ENCODE measurements around the gene SBF1.

SBF1 gene

DNA sequence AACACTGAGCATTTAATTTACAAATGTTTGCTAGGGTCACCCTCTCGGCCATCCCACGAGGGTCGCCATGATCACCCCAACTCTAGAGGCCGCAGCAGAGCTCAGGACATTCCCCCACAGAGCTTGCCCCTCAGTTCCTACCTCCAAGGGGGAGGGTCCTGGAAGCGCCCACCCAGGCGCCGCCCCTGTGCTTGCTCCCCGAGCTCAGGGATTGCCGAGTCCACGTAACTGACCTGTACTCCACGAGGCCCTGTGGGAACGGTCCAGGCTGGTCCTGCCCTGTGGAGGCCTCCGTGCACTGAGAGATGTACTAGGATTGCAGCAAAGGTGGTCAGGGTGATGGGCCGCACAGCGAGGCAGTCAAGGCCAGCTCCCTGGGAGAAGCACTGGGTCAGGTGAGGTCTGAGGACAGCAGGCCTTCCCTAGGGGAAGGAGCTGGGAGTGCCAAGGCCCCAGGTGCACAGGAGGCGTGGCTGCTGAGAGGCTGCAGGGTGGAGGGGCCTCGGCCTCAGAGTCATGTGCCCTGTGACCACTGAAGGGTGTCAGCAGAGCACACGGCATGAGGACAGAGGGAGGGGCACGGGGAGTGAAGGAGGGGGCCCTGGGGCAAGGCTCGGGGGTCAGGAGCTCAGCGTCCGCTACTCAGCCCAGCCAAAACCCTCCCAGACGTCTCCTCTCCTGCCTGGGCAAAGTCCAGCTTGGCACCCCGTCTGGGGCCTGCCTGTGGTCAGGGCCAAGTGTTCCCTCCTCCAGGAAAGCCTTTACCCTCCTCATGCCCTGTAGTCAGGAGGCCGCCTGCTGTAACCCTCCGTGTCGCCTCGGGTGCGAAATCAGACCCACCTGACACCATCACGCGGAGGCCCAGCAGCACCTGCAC is 9.4 kb upstream of the SBF1 start:
- DNase-seq, result no peak

GRCh38 chr22:50483556-50483955 is 8.7 kb upstream of the SBF1 start:
- DNase-seq, result no peak

DNA sequence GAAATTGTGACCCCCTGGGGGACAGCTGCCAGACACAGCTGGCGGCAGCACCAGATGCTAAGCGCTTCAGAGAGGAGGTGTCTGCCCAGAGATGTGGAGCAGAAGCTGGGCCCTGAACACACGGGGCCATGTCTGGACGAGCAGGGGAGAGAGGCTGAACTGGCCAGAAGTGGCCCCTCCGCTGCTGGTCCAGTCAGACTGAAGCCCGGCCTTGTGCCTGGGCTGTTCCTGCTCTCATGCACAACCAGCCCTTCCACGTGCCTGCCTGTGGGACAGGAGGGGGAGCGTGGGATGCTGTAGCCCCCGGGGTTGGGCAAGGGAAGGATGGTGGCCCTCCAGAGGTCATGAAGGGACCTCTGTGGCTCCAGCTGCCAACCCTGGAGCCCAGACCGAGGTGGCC is 8.3 kb upstream of the SBF1 start:
- DNase-seq, result no peak

- DNase-seq, result no peak
Measured at GRCh38 chr22:50482107-50483074, 7.6 kb upstream of the SBF1 start.

GRCh38 chr22:50481440-50482106 is 6.7 kb upstream of the SBF1 start, which contains the start of gene ADM2:
TSS of gene ADM2 (plus strand) at chr22:50481543. CDS start at chr22:50481848, 305 bp downstream.
- DNase-seq, result no peak

DNA sequence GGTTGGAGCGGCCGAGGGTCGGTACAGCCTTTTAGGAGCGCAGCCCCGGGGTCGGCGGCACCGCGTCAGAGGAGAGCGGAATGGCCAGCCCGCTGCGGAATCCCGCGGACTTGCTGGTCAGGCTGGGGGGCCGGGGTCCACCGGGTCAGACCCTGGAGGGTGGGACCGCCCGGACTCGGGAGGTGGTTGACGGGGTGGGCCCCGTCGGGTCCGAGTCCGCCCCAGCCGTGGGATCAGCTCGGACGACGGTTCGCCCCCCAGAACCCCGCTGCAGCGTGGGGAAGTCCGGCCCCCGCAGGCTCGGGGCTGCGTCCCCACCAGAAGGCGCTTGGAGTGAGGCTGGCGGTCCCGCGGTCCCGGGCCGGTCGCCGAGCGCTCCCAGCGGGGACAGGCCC is 6.2 kb upstream of the SBF1 start:
- DNase-seq, result no peak

- no peak for DNase-seq
Measured at GRCh38 chr22:50479721-50480120, 4.9 kb upstream of the SBF1 start.

DNA sequence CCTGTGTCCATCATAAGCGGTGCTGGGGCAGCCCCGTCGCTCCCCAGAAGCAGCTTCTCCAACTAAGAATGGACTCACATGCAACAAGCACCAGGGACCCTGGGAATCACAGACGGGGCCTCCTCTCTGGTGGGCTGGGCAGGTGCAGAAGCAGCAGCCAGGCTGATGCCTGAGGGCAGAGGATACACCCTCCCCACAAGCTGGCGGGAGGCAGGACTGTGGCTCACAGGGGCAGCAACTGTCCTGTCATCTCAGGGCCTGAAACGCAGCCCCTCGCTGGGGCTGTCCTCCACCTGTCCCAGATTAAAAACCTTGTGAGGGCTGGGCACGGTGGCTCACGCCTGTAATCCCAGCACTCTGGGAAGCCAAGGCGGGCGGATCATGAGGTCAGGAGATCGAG is 3.1 kb upstream of the SBF1 start:
- no peak for DNase-seq

- DNase-seq, result no peak
Measured at GRCh38 chr22:50476868-50477267, 2.0 kb upstream of the SBF1 start.

DNA sequence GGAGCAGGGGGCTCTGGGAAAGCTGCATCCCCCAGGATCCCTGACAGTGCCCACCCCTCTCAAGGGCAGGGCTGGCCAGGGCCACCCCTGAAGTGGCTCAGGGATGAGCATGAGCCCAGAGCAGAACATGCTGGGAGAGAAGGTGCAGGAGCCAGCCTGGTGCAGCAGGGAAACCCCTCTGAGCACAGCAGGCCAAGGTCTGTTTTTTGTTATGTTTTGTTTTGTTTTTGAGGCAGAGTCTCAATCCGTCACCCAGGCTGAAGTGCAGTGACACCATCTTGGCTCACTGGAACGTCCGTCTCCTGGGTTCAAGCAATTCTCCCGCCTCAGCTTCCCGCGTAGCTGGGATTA is 792 bp upstream of the SBF1 start:
- no peak for DNase-seq

DNA sequence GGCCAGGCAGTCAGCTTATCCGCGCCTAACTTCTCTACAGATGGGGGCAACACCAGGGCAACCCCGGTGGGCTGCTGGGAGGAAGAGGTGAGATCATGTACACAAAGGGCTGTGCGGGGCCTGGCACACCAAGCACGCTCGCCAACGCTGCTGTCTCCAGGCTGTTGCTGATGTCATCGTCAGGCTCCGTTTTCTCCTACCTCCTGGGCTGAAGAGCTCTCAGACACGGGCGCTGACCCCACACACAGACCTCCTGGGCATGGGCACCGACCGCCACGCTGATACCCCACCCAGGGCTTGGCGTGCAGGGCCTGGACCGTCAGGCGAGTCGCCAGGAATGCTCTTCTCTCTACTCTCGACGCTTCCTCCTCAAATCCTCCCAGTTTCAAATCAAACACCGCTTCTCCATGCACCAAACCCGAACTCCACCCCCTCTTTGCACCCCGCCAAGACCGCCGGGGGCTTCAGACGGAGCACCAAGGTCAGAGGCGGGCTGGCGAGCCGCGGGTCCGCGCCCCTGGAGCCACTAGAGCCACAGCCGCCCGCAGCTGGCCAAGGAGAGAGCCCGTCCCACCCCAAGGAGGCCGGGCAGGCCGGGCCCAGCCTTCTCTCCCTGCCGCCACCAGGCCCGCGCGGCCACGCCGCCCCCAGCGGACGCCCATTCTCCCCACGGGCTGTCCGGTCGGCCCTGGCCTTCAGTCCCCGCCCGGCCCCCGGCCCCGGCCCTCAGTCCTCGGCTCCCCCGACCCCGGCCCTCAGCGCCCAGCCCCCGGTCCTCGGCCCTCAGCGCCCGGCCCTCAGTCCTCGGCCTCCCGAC is 772 bp downstream of the SBF1 start:
- DNase-seq, result no peak

DNA sequence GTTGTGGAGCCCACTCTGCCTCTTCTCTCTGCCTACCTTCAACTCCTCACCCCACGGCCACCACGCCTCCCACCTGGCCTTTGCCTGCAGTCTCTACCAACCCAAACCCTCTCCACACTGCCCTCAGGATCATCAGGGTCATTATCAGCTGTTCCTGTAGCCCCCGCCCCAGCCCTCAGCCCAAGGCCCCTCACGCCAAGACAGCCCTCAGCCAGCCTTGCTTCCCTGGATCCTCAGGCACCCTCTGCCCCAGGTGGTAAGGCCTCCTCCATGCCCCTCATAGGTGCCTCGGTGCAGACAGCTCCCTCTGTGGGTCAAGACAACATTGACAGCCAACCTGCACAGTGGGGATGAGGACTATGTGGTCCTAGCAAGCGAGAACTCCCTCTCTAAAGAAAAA is 1.7 kb downstream of the SBF1 start:
- DNase-seq, result peak; percentile 86

GRCh38 chr22:50471962-50472361 is 2.9 kb downstream of the SBF1 start:
- DNase-seq, result no peak

- DNase-seq, result no peak
Measured at GRCh38 chr22:50471197-50471847, 3.5 kb downstream of the SBF1 start.

DNA sequence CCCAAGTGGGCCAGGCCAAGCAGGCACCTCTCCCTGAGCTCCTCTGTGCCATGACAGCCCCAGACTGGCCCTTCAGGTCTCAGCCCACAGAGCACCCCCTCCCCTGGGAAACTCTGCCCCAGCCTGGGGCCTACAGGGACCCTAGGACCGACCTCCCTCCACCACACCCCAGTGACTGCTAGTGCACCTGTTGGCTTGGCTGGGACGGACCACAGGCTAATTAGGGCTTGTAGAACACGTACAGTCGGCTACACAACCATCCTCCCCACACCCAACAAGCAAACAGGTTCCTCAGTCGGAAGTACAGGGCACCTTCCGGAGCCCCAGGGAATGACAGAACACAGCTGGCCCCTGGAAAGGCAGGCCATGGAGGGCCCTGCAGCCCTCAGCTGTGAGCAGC is 4.3 kb downstream of the SBF1 start:
- DNase-seq, result no peak

- DNase-seq, result peak; percentile 70
Measured at GRCh38 chr22:50469377-50470305, 5.2 kb downstream of the SBF1 start.

DNA sequence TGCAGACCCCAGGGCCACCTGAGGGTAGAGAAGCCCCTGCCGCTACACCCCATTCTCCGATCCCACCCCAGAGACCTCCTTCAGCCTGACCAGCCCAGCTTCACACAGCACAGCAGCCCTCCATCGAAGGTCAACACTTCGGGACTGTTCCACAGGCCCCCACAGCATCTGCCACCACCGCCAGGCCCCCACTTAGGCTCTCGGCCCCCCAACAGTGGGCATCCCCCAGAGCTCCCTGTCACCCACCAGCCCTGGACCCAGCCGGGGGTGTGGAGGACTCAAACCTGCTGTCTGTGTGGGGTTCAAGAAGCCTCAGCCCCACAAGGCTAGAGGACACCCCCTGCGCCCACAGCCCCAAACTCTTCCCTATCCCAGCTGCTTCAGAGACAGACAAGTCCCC is 6.2 kb downstream of the SBF1 start:
- no peak for DNase-seq

DNA sequence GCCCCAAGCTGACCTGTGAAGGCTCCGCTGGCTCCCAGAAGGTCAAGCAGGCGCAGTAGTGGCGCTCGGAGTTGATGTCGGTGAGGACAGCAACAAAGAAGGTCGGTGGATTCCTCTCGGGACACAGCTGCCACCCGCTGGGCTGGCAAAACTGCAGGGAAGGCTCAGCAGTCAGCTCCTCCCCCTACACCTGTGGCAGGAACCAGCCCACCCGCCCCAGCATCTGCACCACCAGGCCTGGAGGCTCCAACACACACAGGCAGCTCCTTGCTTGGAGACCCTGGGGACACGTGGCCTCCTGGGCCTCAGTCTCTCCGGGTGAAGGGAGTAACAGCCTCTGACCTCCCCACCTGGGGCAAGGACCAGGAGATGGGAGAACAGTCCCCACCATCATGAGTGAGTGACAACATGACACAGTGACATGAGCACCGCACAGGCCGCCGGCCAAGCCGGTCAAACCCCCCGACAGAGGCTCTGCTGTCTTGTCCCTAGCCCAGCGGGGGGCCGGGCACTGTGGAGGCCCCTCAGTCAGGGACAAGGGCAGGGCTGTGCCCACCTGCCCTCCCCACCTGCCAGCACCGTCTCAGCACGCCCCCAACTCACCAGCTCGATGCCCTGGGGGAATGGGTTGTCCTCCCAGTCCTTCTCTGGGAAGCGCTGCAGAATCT is 6.9 kb downstream of the SBF1 start:
- DNase-seq, result no peak

DNA sequence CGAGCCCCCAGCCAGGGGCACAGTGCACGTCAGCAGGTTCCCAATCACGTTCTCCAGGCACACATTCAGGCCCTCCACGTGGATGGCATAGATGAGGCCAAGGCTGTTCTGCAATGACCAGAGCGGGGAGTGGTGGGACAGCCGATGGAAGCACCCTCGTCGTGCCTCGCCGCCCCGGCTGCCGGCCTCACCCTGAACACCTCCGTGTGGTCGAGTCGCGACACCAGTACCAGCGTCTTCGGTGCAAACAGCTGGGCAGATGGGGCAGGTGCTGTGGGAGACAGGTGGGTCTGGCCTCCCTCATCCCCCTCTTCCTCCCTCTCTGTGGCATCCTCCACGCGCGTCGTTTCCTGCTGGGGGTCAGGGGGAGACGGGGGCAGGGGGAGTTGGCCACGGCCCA is 7.5 kb downstream of the SBF1 start:
- DNase-seq, result no peak

Measured in 8988T (cell line).